Panc1 (cell line): ENCODE measurements around the gene PARP8. TPM values are rescaled to one million over a fixed set of nuclear protein-coding genes. Genes with fewer than 3 reads are reported as not detected.

Source experiments
- ATAC-seq: fragments of 200-7000 bp; cut with Tn5 transposase; 2 replicates; pipeline ENCODE4 v1.9.1; 2020; ENCODE audit warnings: mild to moderate bottlenecking, moderate library complexity
- BruUV-seq: library from RNA; stranded (reverse); fragments of 400-500 nt; replicated peaks from 2 replicates; lab custom pipeline; 2021; lab: Mats Ljungman, UMichigan
- CTCF ChIA-PET: fragments of 300-600 bp; sonication (Branson Sonifier 250); formaldehyde crosslinking; loops from one replicate; lab custom pipeline; 2022; ENCODE audit warnings: antibody characterized with exemption; lab: Charles Lee
- POLR2A ChIA-PET: fragments of 300-600 bp; sonication (Branson Sonifier 250); formaldehyde crosslinking; loops from one replicate; lab custom pipeline; 2022; ENCODE audit warnings: antibody characterized with exemption; lab: Charles Lee
- DNase-seq: peaks from one replicate; pipeline ENCODE4 v3.0.0-alpha.2; 2010; ENCODE audit warnings: low read depth, low spot score
- H3K27ac ChIP-seq: 2 replicates; pipeline ENCODE4 v1.5.1; 2011; ENCODE audit warnings: mild to moderate bottlenecking, low read length, inconsistent platforms
- H3K27me3 ChIP-seq: fragments of 200-500 bp; sonication (Bioruptor generic); 2 replicates; pipeline ENCODE4 v1.6.0; 2014; ENCODE audit warnings: low read length, inconsistent platforms; ENCODE audit not compliant: control insufficient read depth, insufficient read depth
- H3K36me3 ChIP-seq: fragments of 200-500 bp; sonication (Bioruptor generic); 2 replicates; pipeline ENCODE4 v1.5.1; 2014; ENCODE audit warnings: inconsistent platforms, mild to moderate bottlenecking, low read length, moderate library complexity; ENCODE audit not compliant: control insufficient read depth, insufficient read depth
- H3K4me1 ChIP-seq: 2 replicates; pipeline ENCODE4 v1.5.1; 2011; ENCODE audit warnings: inconsistent platforms, mild to moderate bottlenecking, low read length, moderate library complexity; ENCODE audit not compliant: control insufficient read depth, insufficient read depth
- H3K4me3 ChIP-seq, 2 experiments: 2 replicates each; pipeline ENCODE4 v1.5.1; 2011 to 2012; ENCODE audit warnings: low read depth in 2 of 2, low read length in 2 of 2, mild to moderate bottlenecking in 2 of 2, inconsistent platforms in 1 of 2, moderate library complexity in 1 of 2
- H3K9me3 ChIP-seq: fragments of 200-500 bp; sonication (Bioruptor generic); 2 replicates; pipeline ENCODE4 v1.5.1; 2014; ENCODE audit warnings: low read depth, mild to moderate bottlenecking, inconsistent platforms, low read length, moderate library complexity; ENCODE audit not compliant: control insufficient read depth, insufficient read depth
- CTCF ChIP-seq: fragments of 450-650 bp; IDR thresholded peaks from 2 replicates; pipeline ENCODE4 v1.5.1; 2017; ENCODE audit warnings: mild to moderate bottlenecking
- POLR2AphosphoS5 ChIP-seq: IDR thresholded peaks from 2 replicates; pipeline ENCODE4 v1.6.1; 2012; ENCODE audit warnings: mild to moderate bottlenecking, low read depth, low read length, moderate library complexity
- REST ChIP-seq, 2 experiments: IDR thresholded peaks; 2 replicates each; pipeline ENCODE4 v1.6.1; 2011 to 2012; ENCODE audit warnings: low read depth in 2 of 2, control low read depth in 1 of 2, low read length in 1 of 2, mild to moderate bottlenecking in 1 of 2, moderate library complexity in 1 of 2; ENCODE audit not compliant: insufficient read depth in 1 of 2
- SIN3A ChIP-seq: IDR thresholded peaks from 2 replicates; pipeline ENCODE4 v1.6.1; 2012; ENCODE audit warnings: low read depth, mild to moderate bottlenecking, low read length, moderate library complexity, borderline replicate concordance; ENCODE audit not compliant: insufficient read depth
- TCF7L2 ChIP-seq: IDR thresholded peaks from 2 replicates; pipeline ENCODE4 v1.6.1; 2011; ENCODE audit warnings: mild to moderate bottlenecking, low read depth, low read length, inconsistent platforms
- in situ Hi-C: cut with HindIII; loops from 2 replicates; pipeline ENCODE4 v1.10.0; 2016; ENCODE audit warnings: low sequenced_read_pairs, low pct_unique_long_range_greater_than_20kb
- intact Hi-C: fragments of 100-400 bp; cut with micrococcal nuclease; formaldehyde crosslinking; loops from one replicate; pipeline ENCODE4 v1.10.0; 2022; ENCODE audit not compliant: unreplicated experiment
- total RNA-seq: library from RNA; stranded (reverse); gene quantifications from one replicate; pipeline ENCODE4 v1.2.1, GENCODE V29; 2021; ENCODE audit not compliant: unreplicated experiment

The PARP8 gene
- total RNA-seq, 1 experiment from 2014 or later: 20.2 TPM

- CTCF ChIA-PET: no interaction called here
- Histone ChIP-seq H3K27ac (no peak overlapping the region), H3K36me3 (no peaks in the 10 kb centered on the region), H3K9me3 (no peaks in the 10 kb centered on the region), H3K27me3 (no peaks in the 10 kb centered on the region), H3K4me3 (no peak overlapping the region), H3K4me1 (peaks cover 6% of the 10 kb centered on the region; the same call in 1 of the 2 replicates)
- POLR2A ChIA-PET: no interaction called here
- in situ Hi-C loops (no loop called here), intact Hi-C loops (no loop called here)
- no peak for TF ChIP-seq REST (IDR thresholded peaks at IDR 0.05; ENCODE audit: insufficient read depth in 1 of 2, low read depth in 2 of 2, low read length in 1 of 2)
- no peak for TF ChIP-seq TCF7L2
- TF ChIP-seq CTCF: no peak
- TF ChIP-seq SIN3A: no peak
- TF ChIP-seq POLR2AphosphoS5: no peak
- no TSS peak for BruUV-seq
- DNase-seq (no peak), ATAC-seq (no peak)
Measured at GRCh38 chr5:50712479-50712878, 46.0 kb downstream of the PARP8 start.

- intact Hi-C loops: no loop called here
- Histone ChIP-seq H3K36me3 (no peaks in the 10 kb centered on the region), H3K9me3 (no peaks in the 10 kb centered on the region), H3K4me1 (peaks cover 6% of the 10 kb centered on the region; the same call in 1 of the 2 replicates), H3K27ac (no peak overlapping the region), H3K27me3 (no peaks in the 10 kb centered on the region), H3K4me3 (no peak overlapping the region)
- POLR2A ChIA-PET: no interaction called here
- CTCF ChIA-PET: no interaction called here
- no peak for ATAC-seq
- BruUV-seq: no TSS peak
- DNase-seq: no peak
- in situ Hi-C loops: no loop called here
- TF ChIP-seq SIN3A: no peak
- TF ChIP-seq REST (IDR thresholded peaks at IDR 0.05; ENCODE audit: insufficient read depth in 1 of 2, low read depth in 2 of 2, low read length in 1 of 2): no peak
- no peak for TF ChIP-seq POLR2AphosphoS5
- TF ChIP-seq TCF7L2: no peak
- TF ChIP-seq CTCF: no peak
Measured at GRCh38 chr5:50715001-50715400, 48.6 kb downstream of the PARP8 start.
